Midbrain (tissue), 1 donor: ENCODE results near the gene ADORA2A.

Experiments used
- DNase-seq: peaks from one replicate; lab custom pipeline; 2025; lab: John Stamatoyannopoulos, UW

The ADORA2A gene

DNA sequence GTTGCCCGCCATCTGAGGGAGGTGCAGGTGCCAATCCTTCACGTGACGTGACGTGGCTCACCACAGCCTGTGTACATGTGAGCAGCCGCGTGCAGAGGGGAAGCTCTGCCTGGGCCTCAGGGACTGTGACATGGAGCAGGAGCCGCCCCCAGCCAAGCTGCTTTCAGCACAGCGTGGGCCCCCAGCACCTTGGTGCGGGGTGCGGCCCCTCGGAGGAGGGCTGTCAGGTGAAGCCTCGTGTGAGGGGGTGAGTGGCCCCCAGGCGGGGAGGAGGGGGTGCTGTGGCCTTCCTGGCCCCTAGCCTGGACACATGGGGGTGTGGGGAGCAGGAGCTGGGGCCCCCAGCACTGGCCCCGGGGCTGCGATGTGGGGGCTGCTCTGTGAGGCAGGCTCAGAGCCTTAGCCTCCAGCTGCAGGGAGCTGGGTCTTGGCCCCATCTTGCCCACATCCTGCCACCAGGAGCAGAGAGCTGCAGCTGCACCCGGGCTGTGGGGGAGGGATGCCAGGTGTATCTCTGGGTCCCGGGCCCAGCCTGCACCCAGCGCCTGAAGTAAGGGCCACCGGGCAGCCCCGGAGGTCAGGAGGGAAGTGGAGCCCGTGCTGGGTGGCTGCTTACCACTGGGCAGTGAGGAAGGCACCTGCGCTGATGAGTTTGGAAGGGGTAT lies at the start of gene ADORA2A:
TSS of gene ADORA2A (plus strand) at position 100 of the 665 bp plus-strand sequence. CDS start 5,806 bp downstream, outside the sequence.
- no peak for DNase-seq

DNA sequence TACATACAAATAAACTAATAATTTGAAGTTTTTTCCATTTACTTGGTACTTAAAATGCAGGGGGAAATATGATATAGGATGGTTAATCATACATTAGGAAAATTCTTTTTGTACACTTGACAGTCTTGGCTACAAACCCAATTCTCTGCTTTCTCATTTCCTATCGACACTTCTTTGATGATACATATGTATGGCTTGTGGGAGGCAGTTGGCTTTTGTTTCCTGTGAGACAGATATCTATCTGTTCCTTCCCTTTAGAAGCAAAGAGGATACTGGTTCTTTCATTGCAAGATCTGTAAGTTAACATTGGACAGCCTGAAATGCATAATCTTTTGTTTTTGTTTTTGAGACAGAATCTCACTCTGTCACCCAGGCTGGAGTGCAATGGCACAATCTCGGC lies 47.9 kb upstream of the ADORA2A start:
- no peak for DNase-seq

DNA sequence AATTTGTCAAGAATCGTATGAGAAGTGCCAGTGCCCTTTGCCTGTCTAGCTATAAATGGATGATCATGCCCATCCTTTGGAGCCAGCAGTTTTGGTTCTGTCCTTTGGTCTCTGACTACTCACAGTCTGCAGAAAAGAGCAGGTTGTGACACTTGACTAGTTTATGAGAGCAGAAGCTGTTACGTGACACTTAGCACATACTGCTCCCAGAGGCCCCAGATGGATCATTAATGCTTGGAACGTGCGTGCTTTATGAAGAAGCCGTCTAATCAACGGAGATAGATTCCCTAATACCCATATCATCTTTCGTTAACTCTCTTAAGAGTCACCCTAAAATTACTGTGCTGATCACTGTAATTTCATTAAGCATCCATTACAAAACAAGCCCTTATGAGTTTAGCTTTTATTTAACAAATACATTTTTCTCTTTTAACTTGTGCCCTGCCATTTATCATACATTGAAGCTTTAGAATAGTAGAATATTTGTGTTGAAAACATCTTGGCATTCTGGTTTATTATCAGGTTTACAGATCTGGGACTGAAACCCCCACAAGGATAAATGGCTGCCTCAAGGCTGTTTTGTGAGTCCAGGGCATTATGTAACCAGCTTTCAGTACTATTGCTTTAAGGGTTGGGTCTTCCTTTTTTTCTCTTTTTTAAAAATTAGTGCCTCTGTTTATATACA lies 47.0 kb upstream of the ADORA2A start:
- DNase-seq, result no peak

DNA sequence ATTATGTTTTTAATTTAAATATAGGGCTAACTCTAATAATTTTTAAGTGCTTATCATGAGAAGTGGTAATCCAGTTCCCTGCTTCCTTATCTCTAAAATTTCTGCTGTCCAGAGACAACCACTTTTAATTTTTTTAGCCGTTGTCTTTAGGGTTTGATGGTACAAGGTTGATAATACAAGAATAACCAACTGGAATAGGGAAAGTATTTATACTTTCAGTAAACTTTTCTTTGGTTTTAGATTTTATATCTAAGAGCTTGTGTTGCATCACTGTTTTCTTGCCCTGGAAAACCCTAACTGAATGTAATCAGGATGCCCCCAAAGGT lies 46.5 kb upstream of the ADORA2A start:
- DNase-seq, result no peak

DNA sequence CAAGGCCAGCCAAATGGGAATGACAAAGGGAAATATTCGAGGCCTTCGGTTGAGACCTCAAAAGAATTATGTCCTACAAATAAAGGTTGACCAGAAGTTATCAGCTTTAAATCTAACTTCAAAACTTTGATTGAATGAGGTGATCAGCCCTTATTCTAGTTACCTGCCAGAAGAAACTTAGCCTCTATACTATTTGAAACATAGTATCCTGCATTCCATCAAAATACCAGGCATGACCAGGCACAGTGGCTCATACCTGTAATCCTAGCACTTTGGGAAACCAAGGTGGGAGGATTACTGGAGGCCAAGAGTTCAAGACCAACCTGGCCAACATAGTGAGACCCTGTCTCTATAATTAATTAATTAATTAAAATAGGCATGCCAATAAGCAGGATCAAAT lies 44.3 kb upstream of the ADORA2A start:
- DNase-seq, result no peak

DNA sequence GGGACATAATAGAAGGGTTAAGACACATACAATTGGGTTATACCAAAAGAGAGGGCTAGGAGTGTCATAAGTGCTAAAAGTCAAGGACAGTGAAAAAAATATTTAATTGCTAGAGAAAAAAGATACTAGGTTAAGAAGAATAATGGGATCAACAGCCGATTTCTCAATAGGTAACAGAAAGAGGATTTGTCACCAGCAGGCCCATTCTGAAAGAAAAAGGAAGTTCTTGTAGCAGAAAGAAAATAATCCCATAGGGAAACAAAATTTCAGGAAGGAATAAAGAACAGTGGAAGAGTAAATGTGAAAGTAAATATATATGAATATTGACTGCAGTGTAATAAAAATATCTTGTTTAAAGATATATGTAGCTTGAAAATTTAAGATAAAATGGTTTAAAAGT lies 43.3 kb upstream of the ADORA2A start:
- no peak for DNase-seq

DNA sequence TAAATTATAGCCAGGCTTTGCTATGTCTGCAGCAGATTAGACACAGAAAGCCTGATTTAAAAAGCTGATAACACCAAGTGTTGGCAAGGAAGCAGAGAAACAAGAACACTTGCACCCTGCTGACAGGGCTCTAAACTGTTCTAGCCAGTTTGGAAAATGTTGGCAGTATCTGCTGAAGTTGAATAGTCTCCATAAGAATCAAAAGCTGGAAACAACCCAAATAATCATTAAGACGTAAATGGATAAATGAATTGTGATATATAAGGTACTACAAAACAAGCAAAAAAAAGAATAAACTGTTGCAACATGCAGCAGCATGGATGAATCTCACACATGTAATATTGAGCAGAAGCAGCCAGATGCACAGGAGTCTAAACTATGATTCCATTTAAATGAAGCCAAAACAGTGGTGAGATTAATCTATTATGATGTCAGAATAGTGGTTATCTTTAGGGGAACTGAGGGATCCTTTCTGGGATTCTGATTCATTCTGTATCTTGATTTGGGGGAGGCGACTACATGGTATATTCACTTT lies 40.4 kb upstream of the ADORA2A start:
- no peak for DNase-seq

DNA sequence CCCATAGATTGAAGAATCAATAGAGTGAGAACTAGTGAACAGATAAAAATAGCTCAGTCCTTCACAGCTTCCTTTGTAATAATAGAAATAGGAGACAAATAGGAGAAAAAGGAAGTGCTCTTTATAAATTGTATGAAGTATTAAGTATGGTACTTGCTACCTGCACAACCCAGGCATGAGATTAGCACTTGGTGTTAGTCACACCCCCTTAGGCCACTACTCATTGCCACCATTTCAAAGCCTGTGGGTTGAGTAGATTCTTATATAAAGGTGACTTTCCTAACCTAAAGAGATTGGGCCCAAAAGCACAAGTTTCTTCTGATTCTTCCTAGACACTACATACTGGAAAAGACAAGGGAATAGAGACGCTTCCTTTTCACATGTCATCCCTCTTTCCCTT lies 37.7 kb upstream of the ADORA2A start:
- no peak for DNase-seq

DNA sequence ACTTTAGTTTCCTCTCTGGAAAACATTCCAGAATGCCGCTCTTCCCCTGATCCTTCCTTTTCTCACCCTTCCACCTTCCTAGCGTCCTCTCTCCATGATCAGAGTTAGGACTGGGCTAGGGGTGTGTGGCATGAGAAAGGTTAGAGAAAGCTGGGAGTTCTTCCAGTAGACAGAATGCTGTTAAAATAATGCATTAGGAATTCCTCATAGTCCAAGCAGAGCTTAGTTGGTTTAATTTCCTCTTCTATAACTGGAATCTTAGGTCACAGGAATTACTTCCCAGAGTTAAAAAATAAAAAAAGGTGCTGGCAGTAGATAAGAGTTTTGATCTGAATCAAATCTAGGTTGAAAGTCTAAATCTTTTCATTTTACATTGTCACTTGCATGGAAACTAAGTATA lies 37.2 kb upstream of the ADORA2A start:
- no peak for DNase-seq

DNA sequence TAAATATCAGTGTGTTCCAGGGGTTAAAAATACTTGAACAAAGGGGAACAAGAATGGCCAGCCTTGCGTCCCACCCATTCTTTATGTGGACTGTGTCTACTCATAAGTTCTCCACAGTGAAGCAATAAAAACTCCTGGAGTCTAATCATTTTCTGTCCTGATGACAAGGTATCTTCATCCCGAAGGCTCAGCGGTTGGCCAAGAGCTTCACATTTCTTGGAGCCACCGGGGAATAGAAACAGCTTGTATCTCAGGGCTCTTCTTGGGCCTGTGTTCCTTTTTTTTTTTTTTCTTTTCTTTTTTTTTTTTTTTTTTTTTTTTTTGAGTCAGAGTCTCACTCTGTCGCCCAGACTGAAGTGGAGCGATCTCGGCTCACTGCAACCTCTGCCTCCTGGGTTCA lies 36.8 kb upstream of the ADORA2A start:
- DNase-seq, result no peak

DNA sequence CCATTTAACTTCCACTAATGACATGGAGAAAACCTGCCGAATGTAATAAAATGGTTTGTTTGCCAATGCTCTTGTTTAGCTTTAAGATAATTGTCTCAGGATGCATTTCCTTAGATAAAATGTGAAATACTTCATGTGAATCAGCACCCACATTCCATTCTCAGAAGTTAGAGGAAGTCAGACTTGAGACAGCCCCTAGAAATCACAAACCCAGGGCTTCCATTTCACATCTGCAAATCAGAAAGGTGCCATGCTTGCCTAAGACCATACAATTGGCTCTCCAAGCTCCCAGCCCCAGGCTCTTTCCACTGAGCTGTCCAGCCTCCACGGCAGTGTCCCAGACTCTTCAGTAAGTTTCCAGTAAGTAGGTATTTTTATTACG lies 35.6 kb upstream of the ADORA2A start:
- DNase-seq, result no peak

DNA sequence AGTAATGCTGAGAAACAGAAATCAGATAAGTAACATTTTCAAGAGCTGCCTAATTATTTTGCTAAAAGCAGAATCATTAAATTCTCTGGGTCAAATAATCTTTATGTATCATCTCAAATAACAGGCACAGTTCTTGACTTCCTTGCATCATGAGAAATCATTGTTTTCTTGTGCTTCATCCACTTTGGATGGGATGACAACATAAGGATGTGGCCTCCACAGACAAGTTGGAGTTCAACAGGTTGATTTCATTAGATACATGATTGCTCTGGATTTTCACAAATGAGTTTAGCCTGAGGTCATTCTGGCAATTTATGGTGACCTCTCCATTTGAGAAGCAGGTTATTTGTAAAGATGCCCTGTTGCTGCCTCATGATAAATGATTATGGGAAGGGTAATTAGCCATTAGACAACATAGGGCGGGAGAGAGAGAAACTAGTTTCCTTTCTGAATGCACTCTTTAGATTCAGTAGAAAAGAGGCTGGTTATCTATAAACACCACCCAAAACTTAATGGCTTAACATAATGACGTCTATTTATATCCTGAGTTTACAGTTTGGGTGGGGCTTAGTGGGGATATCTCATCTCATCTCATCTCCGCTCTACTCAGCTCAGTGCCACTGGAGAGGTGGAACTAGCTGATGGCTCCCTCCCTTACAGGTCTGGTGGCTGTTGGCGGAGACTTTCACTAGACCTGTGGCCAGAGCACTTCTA lies 35.0 kb upstream of the ADORA2A start:
- DNase-seq, result no peak

DNA sequence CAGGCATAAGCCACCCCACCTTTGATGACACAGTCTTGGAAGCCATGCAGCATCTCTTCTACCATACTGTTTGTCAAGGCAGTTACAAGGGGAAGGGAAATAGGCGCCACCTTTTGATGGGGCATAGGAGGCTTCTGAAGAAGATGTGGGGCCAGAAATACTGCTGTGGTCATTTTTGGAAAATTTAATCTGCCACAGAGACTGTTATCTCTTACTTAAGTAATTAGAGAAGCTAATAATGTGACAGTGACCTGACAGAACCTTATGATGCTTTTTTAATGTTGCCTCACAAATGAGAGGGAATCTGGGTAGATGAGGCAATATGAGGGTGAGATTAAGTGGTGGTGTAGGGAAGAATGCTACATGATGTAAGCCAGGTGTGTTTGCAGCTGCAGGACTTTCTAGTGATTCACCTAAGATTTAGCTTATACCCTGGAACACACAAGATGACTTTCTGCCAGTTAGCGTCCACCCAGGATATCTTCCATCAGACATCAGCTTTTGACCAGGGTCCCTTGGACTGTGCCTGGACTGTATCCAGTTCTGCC lies 34.3 kb upstream of the ADORA2A start:
- DNase-seq, result no peak

DNA sequence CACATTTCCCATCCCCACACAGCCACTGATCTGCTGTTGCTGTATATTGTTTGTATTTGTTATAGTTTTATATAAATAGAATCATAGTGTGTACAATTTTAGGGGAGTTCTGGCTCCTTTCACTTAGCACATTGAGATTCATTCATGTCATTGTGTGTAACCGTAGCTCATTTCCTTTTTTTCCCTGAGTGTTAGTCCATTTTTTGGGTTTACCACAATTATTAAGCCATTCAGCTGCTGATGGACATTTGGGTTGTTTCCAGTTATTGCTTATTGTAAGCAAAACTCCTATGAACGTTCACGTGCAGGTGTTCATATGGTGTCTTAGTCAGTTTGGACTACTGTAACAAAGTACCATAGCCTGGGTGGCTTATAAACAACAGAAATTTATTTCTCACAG lies 33.6 kb upstream of the ADORA2A start:
- DNase-seq, result no peak

DNA sequence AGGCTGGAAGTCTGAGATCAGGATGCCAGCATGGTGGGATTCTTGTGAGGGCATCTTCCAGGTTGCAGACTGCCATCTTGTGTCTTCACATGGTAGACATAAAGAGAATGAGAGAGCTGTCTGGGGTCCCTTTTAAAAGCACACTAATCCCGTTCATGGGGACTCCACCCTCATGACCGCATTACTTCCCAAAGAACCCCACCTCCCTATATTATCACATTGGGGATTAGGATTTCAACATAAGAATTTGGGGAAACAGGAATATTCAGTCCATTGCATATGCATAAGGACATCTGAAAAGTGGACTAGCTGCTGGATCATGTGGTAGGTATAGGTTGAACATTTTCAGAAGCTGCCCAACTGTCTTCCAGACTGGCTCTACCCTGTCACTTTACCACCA lies 33.1 kb upstream of the ADORA2A start:
- DNase-seq, result no peak

DNA sequence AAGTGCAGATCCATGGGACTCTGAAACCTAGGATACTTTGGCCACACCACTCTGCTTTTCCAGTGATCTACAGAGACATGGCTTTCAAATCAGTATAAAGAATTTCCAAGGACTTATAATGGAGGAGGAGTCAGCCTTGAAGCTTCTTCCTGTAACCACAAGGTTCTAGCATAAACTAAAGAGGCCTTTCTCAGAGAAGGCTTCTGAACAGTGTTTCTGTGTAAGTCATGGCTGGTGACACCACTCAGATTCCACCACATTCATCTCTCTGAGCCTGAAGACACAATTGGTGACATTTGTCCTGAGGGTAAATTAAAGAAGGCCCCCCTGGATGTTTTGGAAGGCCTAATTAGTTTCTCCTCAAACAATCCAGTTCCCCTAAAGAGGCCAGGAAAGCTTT lies 29.0 kb upstream of the ADORA2A start:
- no peak for DNase-seq

DNA sequence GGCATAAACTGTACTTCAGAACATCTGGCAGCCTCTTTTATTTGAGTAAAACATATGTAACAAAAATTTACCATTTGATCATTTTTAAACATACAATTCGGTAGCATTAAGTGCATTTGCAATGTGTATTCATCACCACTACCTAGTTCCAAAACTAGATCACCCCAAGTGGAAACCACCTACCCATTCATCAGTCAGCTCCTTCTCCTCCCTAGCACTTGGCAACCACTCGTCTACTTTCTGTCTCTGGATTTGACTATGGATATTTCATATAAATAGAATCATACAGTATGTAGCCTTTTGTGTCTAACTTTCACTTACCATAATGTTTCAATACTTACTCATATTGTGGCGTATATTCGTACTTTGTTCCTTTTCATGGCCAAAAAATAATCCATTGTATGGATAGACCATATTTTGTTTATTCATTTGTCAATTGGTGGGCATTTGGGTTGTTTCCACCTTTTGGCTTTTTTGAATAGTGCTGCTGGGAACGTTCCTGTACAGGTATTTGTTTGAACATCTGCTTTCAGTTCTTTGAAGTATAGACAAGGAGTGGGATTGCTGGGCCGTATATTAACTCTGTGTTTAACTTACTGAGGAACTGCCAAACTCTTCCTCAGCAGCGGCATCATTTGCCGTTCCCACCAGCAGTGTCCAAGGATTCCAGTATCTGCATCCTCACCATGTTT lies 27.2 kb upstream of the ADORA2A start:
- DNase-seq, result no peak

DNA sequence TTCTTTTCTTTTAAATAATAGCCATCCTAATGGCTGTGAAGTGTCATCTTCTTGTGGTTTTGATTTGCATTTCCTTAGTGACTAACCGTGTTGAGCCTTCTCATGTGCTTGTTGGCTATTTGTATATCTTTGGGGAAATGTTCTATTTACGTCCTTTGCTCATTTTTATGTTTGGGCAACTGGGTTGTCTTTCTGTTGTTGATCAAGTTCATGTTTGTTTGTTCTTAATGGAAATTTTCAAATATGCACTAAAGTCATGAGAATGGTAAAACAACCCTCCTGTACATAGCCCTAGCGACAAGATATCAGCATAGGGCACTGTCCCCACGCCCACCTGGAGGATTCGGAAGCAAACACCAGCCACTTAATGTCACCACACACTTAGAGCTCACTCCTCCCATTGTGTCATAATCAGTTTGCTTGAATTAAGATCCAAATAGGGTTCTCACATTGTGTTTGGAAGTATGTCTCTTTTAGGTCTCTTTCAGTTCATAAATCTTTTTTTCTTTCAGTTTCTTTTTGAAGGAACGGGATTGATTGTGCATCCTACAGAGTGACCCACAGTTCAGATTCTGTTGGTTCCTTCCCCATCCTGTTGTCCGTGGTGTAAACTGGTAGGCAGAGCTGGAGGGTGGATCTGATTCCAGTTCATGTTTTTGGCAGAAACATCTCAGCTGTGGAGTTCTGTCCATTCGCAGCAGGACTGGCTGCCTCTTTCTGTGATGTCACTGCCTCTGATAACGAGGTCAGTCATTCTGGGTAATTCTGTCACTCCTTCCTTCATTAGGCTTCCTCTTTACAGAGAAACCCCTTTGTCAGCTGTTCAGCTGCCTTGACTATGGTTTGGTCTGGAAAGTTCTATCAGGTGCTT lies 26.4 kb upstream of the ADORA2A start:
- DNase-seq, result no peak

DNA sequence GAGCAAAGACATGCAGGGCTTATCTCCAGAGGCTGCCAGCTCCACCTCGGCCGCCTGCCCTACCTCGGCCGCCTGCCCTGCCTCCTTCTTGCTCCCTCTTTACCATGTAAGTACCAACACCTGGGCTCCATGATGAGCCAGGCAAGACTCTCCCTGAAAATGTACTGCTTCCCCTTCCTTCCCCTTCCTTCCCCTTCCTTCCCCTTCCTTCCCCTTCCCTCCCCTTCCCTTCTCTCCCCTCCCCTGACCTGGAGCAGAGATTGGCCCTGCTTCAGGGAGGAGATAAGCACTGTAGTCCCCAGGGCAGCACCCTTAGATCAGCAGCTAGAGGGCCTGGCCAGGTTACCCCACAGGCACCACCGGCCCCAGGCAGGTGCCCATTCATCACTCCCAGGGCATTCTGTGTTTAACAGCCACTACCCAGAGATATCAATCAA lies 25.4 kb upstream of the ADORA2A start:
- DNase-seq, result no peak

DNA sequence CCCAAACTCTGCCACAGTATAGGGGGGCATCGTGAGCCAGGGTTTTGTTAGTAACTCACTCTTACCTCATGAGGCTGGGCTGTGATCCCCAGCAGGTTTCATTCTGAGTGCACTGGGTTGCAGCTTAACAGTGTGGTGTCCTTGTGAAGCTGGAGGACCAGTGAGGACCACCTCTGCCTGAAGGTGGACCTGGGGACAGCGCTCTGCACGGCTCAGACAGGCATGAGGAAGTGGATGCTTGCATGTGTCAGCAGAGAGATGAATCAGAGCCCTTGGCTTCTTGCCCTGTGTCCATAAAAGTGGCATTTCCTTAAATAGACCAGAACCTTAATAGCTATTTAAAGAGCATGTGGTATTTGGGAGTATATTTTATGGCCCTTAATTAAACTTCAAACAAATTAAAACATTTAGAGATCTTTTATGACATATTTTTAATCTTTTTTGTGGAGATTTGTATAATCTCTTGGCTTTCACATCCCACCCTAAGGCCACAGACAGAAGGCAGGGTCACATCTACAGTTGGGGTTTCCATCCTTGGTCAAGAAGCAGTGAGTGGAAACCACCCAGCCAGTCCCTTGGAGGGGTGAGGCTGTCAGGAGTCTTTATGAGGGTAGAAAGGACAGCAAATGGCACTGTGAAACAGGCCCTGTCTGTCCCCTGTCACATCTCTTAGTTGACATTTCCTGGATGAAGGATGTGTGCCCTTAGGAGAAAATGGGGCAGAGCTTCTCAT lies 24.8 kb upstream of the ADORA2A start:
- peak; percentile 19 for DNase-seq

DNA sequence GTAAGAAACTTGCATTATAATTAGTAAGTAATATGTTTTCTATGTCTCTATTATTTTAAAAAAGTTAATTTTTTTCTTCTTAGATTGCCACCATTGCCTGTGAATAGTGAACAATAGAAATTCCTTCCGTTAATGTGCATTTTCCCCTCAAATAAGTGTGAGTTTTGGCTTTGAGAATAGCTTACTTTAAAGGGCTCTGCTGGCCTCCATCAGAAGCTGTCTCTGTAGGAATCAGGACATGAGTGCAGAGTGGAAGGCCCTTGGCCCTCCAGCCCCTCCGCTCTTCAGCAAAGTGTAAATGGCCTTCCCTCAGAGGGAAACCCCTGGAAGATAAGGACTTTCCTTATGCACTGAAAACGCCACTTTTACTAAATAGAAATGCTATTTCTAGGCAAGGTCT lies 24.1 kb upstream of the ADORA2A start:
- DNase-seq, result no peak
